CD4-positive, CD25-positive, alpha-beta regulatory T cell (primary cell): ENCODE measurements around the gene KRTAP9-4. TPM values are rescaled to one million over a fixed set of nuclear protein-coding genes. Genes with fewer than 3 reads are reported as not detected.

Source experiments
- ATAC-seq, 2 donors: fragments of 150-1000 bp; cut with Tn5 transposase; one replicate each; pipeline ENCODE4 v1.10.0; 2021; ENCODE audit warnings: low read depth in 2 of 2, moderate number of reproducible peaks in 2 of 2, moderate library complexity in 1 of 2
- DNase-seq, 3 donors: peaks; one replicate each; pipeline versions ENCODE4 v3.0.0 to v3.0.0-alpha.2; 2012 to 2022; ENCODE audit warnings: mixed read lengths in 1 of 3
- H3K27ac ChIP-seq: one replicate; pipeline ENCODE4 v1.7.0; 2013; ENCODE audit warnings: mild to moderate bottlenecking, low read length; ENCODE audit not compliant: insufficient read depth, poor library complexity, severe bottlenecking
- H3K27me3 ChIP-seq: one replicate; pipeline ENCODE4 v1.7.0; 2013; ENCODE audit warnings: low read length; ENCODE audit not compliant: control insufficient read depth, insufficient read depth
- H3K36me3 ChIP-seq: one replicate; pipeline ENCODE4 v1.7.0; 2013; ENCODE audit warnings: mild to moderate bottlenecking, low read length, moderate library complexity; ENCODE audit not compliant: control insufficient read depth, insufficient read depth
- H3K4me1 ChIP-seq: 2 replicates; pipeline ENCODE4 v1.7.0; 2013; ENCODE audit warnings: mild to moderate bottlenecking, low read length; ENCODE audit not compliant: insufficient read depth, control insufficient read depth, poor library complexity, severe bottlenecking
- H3K4me3 ChIP-seq: one replicate; pipeline ENCODE4 v1.7.0; 2013; ENCODE audit warnings: low read depth, mild to moderate bottlenecking, low read length, moderate library complexity
- H3K9me3 ChIP-seq, 2 experiments: 1 replicate in 1 of 2; 2 replicates in 1 of 2; pipeline ENCODE4 v1.7.0; 2013; ENCODE audit warnings: low read length in 2 of 2, mild to moderate bottlenecking in 1 of 2, moderate library complexity in 1 of 2; ENCODE audit not compliant: control insufficient read depth in 2 of 2
- H3K27ac Mint-ChIP-seq, 3 donors: one replicate each; pipeline ENCODE4 v1.8.0; 2020 to 2022; ENCODE audit warnings: mild to moderate bottlenecking in 3 of 3, mixed read lengths in 3 of 3, moderate library complexity in 2 of 3
- H3K27me3 Mint-ChIP-seq: one replicate; pipeline ENCODE4 v1.8.0; 2022; ENCODE audit warnings: mild to moderate bottlenecking, mixed read lengths
- H3K36me3 Mint-ChIP-seq: one replicate; pipeline ENCODE4 v1.8.0; 2020; ENCODE audit warnings: mixed read lengths
- H3K4me1 Mint-ChIP-seq, 4 donors: one replicate each; pipeline ENCODE4 v1.8.0; 2020 to 2022; ENCODE audit warnings: mixed read lengths in 4 of 4, mild to moderate bottlenecking in 1 of 4
- H3K4me3 Mint-ChIP-seq, 4 donors: one replicate each; pipeline ENCODE4 v1.8.0; 2020 to 2022; ENCODE audit warnings: mild to moderate bottlenecking in 4 of 4, mixed read lengths in 4 of 4, moderate library complexity in 3 of 4
- H3K9me3 Mint-ChIP-seq, 7 donors: one replicate each; pipeline ENCODE4 v1.8.0; 2020 to 2022; ENCODE audit warnings: mixed read lengths in 7 of 7, mild to moderate bottlenecking in 3 of 7, moderate library complexity in 2 of 7
- polyA plus RNA-seq, 4 donors: library from polyadenylated mRNA; unstranded; fragments of 300-500 nt; fragmentation: Illumina TruSeq; gene quantifications; one replicate each; pipeline ENCODE4 v1.2.3, GENCODE V29; 2021
- total RNA-seq: library from RNA; stranded (reverse); gene quantifications from one replicate; pipeline ENCODE4 v1.2.3, GENCODE V29; 2022

Gene KRTAP9-4
- total and polyA plus RNA-seq, 5 donors from 2014 or later, result not detected

DNA sequence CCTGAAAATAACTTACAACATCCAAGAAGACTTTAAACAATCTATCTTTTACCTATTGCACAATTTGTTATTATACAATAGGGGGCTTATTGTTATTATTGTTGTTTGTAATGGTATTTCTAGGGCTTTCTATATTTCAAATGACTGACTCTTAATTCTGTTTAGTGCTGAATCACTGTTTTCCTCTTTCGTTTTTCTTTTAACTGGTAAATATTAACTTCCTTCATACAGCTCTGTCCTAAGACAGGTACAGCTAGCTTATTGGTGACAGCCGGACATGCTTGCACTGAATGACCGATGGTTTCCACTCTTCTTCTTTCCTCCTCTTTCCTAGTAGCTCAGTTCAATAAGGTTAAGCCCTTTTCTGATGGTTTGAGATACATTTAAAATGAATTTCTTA, 37.6 kb downstream of the KRTAP9-4 start:
- Histone ChIP-seq H3K36me3 (no peaks in the 10 kb centered on the region), H3K4me3 (no peak overlapping the region), H3K27ac (no peak overlapping the region), H3K9me3 (no peaks in the 10 kb centered on the region), H3K4me1 (no peaks in the 10 kb centered on the region), H3K27me3 (peaks cover 2% of the 10 kb centered on the region)
- ATAC-seq, result no peak
- H3K27ac Mint-ChIP-seq, result no peak overlapping the region
- peaks cover 10% of the 10 kb centered on the region for H3K27me3 Mint-ChIP-seq
- DNase-seq, result no peak
- H3K4me1 Mint-ChIP-seq, result peaks cover 0 to 15% (median 4%) of the 10 kb centered on the region in 4 donors
- no peak overlapping the region for H3K4me3 Mint-ChIP-seq
- no peaks in the 10 kb centered on the region for H3K36me3 Mint-ChIP-seq
- no peaks in the 10 kb centered on the region for H3K9me3 Mint-ChIP-seq

DNA sequence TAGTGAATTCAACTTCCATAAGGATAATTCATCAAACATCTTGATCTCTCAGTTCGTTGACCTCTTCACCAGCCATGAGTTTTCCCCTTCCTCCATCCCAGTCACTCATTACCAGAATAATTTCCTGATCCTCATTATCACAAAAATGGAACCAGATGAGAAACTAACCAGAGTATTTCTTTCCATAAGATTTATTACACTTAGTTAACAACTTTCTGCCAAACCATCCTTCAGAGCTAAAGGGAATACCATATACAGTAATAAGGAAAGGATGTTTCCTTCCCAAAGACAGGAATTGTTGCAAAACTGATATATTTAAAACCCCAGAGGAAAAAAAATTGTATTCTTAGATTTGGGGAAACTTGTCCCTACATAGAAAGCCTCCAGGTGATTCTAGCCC, 44.5 kb downstream of the KRTAP9-4 start:
- H3K27ac ChIP-seq, result no peak overlapping the region
- H3K9me3 ChIP-seq, result no peaks in the 10 kb centered on the region
- H3K4me1 ChIP-seq, result no peaks in the 10 kb centered on the region
- Mint-ChIP-seq H3K9me3 (peaks cover 0 to 4% (median 0%) of the 10 kb centered on the region in 7 donors), H3K27me3 (peaks cover 33% of the 10 kb centered on the region), H3K36me3 (no peaks in the 10 kb centered on the region), H3K27ac (no peak overlapping the region), H3K4me1 (peaks cover 0 to 3% (median under 1%) of the 10 kb centered on the region in 4 donors), H3K4me3 (no peak overlapping the region)
- no peak overlapping the region for H3K4me3 ChIP-seq
- no peaks in the 10 kb centered on the region for H3K27me3 ChIP-seq
- DNase-seq, result no peak
- ATAC-seq, result no peak
- H3K36me3 ChIP-seq, result no peaks in the 10 kb centered on the region

DNA sequence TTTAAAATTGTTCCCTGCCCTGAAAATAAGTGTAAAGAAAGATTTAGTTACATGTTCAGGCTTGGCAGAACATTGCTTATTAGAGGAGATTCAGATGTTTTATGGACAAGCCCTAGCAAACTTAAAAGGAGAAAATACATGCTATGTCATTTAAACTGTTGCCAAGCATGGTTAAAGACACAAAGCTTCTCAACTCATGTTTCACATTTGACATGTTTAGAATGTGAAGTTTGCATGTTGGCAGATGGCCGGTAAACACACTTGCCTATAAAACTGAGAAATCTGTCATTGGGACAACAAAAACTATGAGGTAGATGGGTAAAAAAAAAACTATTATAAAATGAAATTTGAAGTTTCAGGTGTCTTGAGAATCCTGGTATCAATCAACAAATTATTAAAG, 47.4 kb downstream of the KRTAP9-4 start:
- H3K27ac Mint-ChIP-seq, result no peak overlapping the region
- Histone ChIP-seq H3K4me3 (no peak overlapping the region), H3K27ac (no peak overlapping the region), H3K36me3 (no peaks in the 10 kb centered on the region), H3K9me3 (no peaks in the 10 kb centered on the region), H3K4me1 (no peaks in the 10 kb centered on the region), H3K27me3 (no peaks in the 10 kb centered on the region)
- ATAC-seq (no peak), DNase-seq (no peak)
- H3K4me1 Mint-ChIP-seq, result peaks cover 4 to 16% (median 7%) of the 10 kb centered on the region in 4 donors
- peaks cover 0 to 8% (median 3%) of the 10 kb centered on the region in 7 donors for H3K9me3 Mint-ChIP-seq
- peaks cover 3% of the 10 kb centered on the region for H3K36me3 Mint-ChIP-seq
- no peak overlapping the region for H3K4me3 Mint-ChIP-seq
- peaks cover 24% of the 10 kb centered on the region for H3K27me3 Mint-ChIP-seq

DNA sequence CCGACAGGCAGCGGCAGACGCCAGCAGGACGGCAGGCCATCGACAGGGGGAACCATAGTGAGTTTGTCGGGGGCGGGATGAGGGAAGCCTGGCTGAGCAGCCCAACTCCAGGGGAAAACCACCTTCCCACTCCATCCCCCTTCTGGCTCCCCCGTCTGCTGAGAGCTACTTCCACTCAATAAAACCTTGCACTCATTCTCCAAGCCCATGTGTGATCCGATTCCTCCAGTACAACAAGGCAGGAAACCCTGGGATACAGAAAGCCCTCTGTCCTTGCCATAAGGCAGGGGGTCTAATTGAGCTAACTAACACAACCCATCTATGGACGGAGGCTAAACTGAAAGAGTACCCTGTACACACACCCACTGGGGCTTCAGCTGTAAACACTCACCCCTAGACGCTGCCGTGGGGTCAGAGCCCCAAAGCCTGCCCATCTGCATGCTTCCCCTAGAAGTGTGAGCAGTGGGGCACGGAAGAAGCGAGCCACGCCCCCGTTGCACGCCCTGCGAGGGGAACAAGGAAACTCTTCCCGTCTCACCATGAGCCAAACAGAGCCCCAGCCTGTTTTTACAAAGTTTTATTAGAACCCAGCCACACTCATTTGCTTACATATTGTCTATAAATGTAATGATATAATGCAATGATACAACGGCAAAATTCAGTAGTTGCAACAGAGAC, 49.1 kb downstream of the KRTAP9-4 start:
- Histone ChIP-seq H3K4me3 (no peak overlapping the region), H3K27ac (no peak overlapping the region), H3K9me3 (no peaks in the 10 kb centered on the region), H3K27me3 (no peaks in the 10 kb centered on the region), H3K36me3 (no peaks in the 10 kb centered on the region), H3K4me1 (no peaks in the 10 kb centered on the region)
- Mint-ChIP-seq H3K27me3 (peaks cover 13% of the 10 kb centered on the region), H3K4me1 (peaks cover 4 to 21% (median 9%) of the 10 kb centered on the region in 4 donors), H3K36me3 (peaks cover 3% of the 10 kb centered on the region), H3K9me3 (peaks cover 0 to 8% (median 3%) of the 10 kb centered on the region in 7 donors), H3K27ac (no peak overlapping the region), H3K4me3 (no peak overlapping the region)
- DNase-seq (no peak), ATAC-seq (no peak)

Other genes with a start within 250 kb of the KRTAP9-4 start
Only the 30 nearest of the 41 such genes appear.
- gene KRTAP2-3, start 189.6 kb upstream of the KRTAP9-4 start, total RNA-seq, result not detected
- gene KRTAP2-3, start 189.6 kb upstream of the KRTAP9-4 start, polyA plus RNA-seq, result not detected
- not detected for gene KRTAP2-4, start 183.8 kb upstream of the KRTAP9-4 start, total RNA-seq
- gene KRTAP2-4, start 183.8 kb upstream of the KRTAP9-4 start, polyA plus RNA-seq, result not detected
- not detected for gene KRTAP4-7, start 165.5 kb upstream of the KRTAP9-4 start, total RNA-seq
- gene KRTAP4-7, start 165.5 kb upstream of the KRTAP9-4 start, polyA plus RNA-seq, result not detected
- not detected for gene KRTAP4-8, start 151.5 kb upstream of the KRTAP9-4 start, total RNA-seq
- gene KRTAP4-8, start 151.5 kb upstream of the KRTAP9-4 start, polyA plus RNA-seq, result not detected
- gene KRTAP4-16, start 147.5 kb upstream of the KRTAP9-4 start, total RNA-seq, result not detected
- not detected for gene KRTAP4-16, start 147.5 kb upstream of the KRTAP9-4 start, polyA plus RNA-seq
- not detected for gene KRTAP4-9, start 144.3 kb upstream of the KRTAP9-4 start, total RNA-seq
- not detected for gene KRTAP4-9, start 144.3 kb upstream of the KRTAP9-4 start, polyA plus RNA-seq
- not detected for gene KRTAP4-11, start 131.3 kb upstream of the KRTAP9-4 start, total RNA-seq
- not detected for gene KRTAP4-11, start 131.3 kb upstream of the KRTAP9-4 start, polyA plus RNA-seq
- gene KRTAP4-12, start 125.5 kb upstream of the KRTAP9-4 start, total RNA-seq, result not detected
- not detected for gene KRTAP4-12, start 125.5 kb upstream of the KRTAP9-4 start, polyA plus RNA-seq
- not detected for gene KRTAP4-6, start 109.1 kb upstream of the KRTAP9-4 start, total RNA-seq
- gene KRTAP4-6, start 109.1 kb upstream of the KRTAP9-4 start, polyA plus RNA-seq, result not detected
- not detected for gene KRTAP4-5, start 99.9 kb upstream of the KRTAP9-4 start, total RNA-seq
- gene KRTAP4-5, start 99.9 kb upstream of the KRTAP9-4 start, polyA plus RNA-seq, result not detected
- gene KRTAP4-4, start 88.9 kb upstream of the KRTAP9-4 start, total RNA-seq, result not detected
- not detected for gene KRTAP4-4, start 88.9 kb upstream of the KRTAP9-4 start, polyA plus RNA-seq
- not detected for gene KRTAP4-3, start 81.5 kb upstream of the KRTAP9-4 start, total RNA-seq
- gene KRTAP4-3, start 81.5 kb upstream of the KRTAP9-4 start, polyA plus RNA-seq, result not detected
- gene KRTAP4-2, start 71.5 kb upstream of the KRTAP9-4 start, total RNA-seq, result not detected
- gene KRTAP4-2, start 71.5 kb upstream of the KRTAP9-4 start, polyA plus RNA-seq, result not detected
- not detected for gene KRTAP4-1, start 64.8 kb upstream of the KRTAP9-4 start, total RNA-seq
- gene KRTAP4-1, start 64.8 kb upstream of the KRTAP9-4 start, polyA plus RNA-seq, result not detected
- gene KRTAP9-1, start 59.8 kb upstream of the KRTAP9-4 start, total RNA-seq, result not detected
- gene KRTAP9-1, start 59.8 kb upstream of the KRTAP9-4 start, polyA plus RNA-seq, result not detected
- gene KRTAP9-2, start 23.0 kb upstream of the KRTAP9-4 start, total RNA-seq, result not detected
- gene KRTAP9-2, start 23.0 kb upstream of the KRTAP9-4 start, polyA plus RNA-seq, result not detected
- not detected for gene KRTAP9-3, start 17.2 kb upstream of the KRTAP9-4 start, total RNA-seq
- not detected for gene KRTAP9-3, start 17.2 kb upstream of the KRTAP9-4 start, polyA plus RNA-seq
- not detected for gene KRTAP9-8, start 11.7 kb upstream of the KRTAP9-4 start, total RNA-seq
- not detected for gene KRTAP9-8, start 11.7 kb upstream of the KRTAP9-4 start, polyA plus RNA-seq
- not detected for gene KRTAP9-9, start 5.7 kb downstream of the KRTAP9-4 start, total RNA-seq
- gene KRTAP9-9, start 5.7 kb downstream of the KRTAP9-4 start, polyA plus RNA-seq, result not detected
- not detected for gene KRTAP9-6, start 15.7 kb downstream of the KRTAP9-4 start, total RNA-seq
- gene KRTAP9-6, start 15.7 kb downstream of the KRTAP9-4 start, polyA plus RNA-seq, result not detected
- not detected for gene KRTAP9-7, start 26.0 kb downstream of the KRTAP9-4 start, total RNA-seq
- not detected for gene KRTAP9-7, start 26.0 kb downstream of the KRTAP9-4 start, polyA plus RNA-seq
- gene KRTAP29-1, start 53.2 kb downstream of the KRTAP9-4 start, total RNA-seq, result not detected
- gene KRTAP29-1, start 53.2 kb downstream of the KRTAP9-4 start, polyA plus RNA-seq, result under 1 TPM in 1 of 4 donors, not detected in 3; 0.63 TPM
- 0.42 TPM for gene KRTAP16-1, start 59.6 kb downstream of the KRTAP9-4 start, total RNA-seq
- gene KRTAP16-1, start 59.6 kb downstream of the KRTAP9-4 start, polyA plus RNA-seq, result under 1 TPM in 1 of 4 donors, not detected in 3; 0.17 TPM
- gene KRTAP17-1, start 66.0 kb downstream of the KRTAP9-4 start, total RNA-seq, result not detected
- gene KRTAP17-1, start 66.0 kb downstream of the KRTAP9-4 start, polyA plus RNA-seq, result not detected
- gene KRT33A, start 101.1 kb downstream of the KRTAP9-4 start, total RNA-seq, result not detected
- gene KRT33A, start 101.1 kb downstream of the KRTAP9-4 start, polyA plus RNA-seq, result not detected
- not detected for gene KRT33B, start 120.1 kb downstream of the KRTAP9-4 start, total RNA-seq
- not detected for gene KRT33B, start 120.1 kb downstream of the KRTAP9-4 start, polyA plus RNA-seq
- gene KRT34, start 132.6 kb downstream of the KRTAP9-4 start, total RNA-seq, result not detected
- gene KRT34, start 132.6 kb downstream of the KRTAP9-4 start, polyA plus RNA-seq, result not detected
- gene KRT31, start 147.9 kb downstream of the KRTAP9-4 start, total RNA-seq, result not detected
- gene KRT31, start 147.9 kb downstream of the KRTAP9-4 start, polyA plus RNA-seq, result not detected
- not detected for gene KRT37, start 174.9 kb downstream of the KRTAP9-4 start, total RNA-seq
- gene KRT37, start 174.9 kb downstream of the KRTAP9-4 start, polyA plus RNA-seq, result not detected
- gene KRT38, start 191.3 kb downstream of the KRTAP9-4 start, total RNA-seq, result not detected
- gene KRT38, start 191.3 kb downstream of the KRTAP9-4 start, polyA plus RNA-seq, result not detected